HUES64 (cell line): Measurements from ENCODE around the gene RIGI.
A peak's percentile ranks its signal among the peaks of the same experiment; 100 is the strongest.
"Not testable (repeated sequence)": the region's sequence is repeated elsewhere in the genome, so short reads cannot be mapped to it uniquely, and the experiment has no call there.

Experiments
- H3K27ac ChIP-seq: 2 replicates; pipeline ENCODE4 v1.7.0; 2013; ENCODE audit warnings: low read depth, low read length, inconsistent platforms
- H3K27me3 ChIP-seq: 2 replicates; pipeline ENCODE4 v1.6.1; 2013; ENCODE audit warnings: mild to moderate bottlenecking, low read length; ENCODE audit not compliant: insufficient read depth
- H3K36me3 ChIP-seq: 2 replicates; pipeline ENCODE4 v1.6.1; 2013; ENCODE audit warnings: mild to moderate bottlenecking, low read length; ENCODE audit not compliant: insufficient read depth
- H3K4me1 ChIP-seq: 2 replicates; pipeline ENCODE4 v1.6.1; 2013; ENCODE audit warnings: mild to moderate bottlenecking, low read length, moderate library complexity; ENCODE audit not compliant: insufficient read depth
- H3K4me3 ChIP-seq: 2 replicates; pipeline ENCODE4 v1.5.1; 2013; ENCODE audit warnings: mild to moderate bottlenecking, low read length, moderate library complexity
- H3K9ac ChIP-seq: 2 replicates; pipeline ENCODE4 v1.6.1; 2013; ENCODE audit warnings: mild to moderate bottlenecking, low read depth, low read length
- H3K9me3 ChIP-seq: 2 replicates; pipeline ENCODE4 v1.6.1; 2013; ENCODE audit warnings: low read depth, low read length; ENCODE audit not compliant: insufficient read depth
- WGBS: fragments of 150-250, 120-280 bp; methylation state at CpG from one replicate; pipeline ENCODE4 v1.1.7; 2013; ENCODE audit warnings: missing lambda C conversion rate; 5-methylcytosine and 5-hydroxymethylcytosine counted together

RIGI gene

DNA sequence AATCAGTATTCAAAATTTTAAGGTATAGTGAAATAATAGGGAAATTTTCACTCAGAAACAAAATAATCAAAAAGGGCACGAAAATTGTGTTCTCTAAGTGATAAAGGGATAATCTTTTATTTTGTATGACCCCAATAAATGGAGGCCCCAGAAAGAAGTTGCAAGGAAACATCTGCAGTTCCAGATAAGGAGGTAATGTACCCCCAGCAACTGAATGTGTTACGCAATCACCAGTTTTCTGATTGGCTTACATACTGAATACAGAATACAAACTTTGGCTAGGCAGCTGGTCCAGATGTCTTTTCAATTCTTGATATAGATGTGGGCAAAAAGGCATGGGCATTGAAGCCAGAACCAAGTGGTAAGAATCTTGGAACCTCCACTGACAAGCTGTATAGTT is 28.1 kb upstream of the RIGI start:
- no peak overlapping the region for H3K4me3 ChIP-seq
- no peak overlapping the region for H3K27ac ChIP-seq
- 83% methylated on average over 2 of the region's 2 CpGs for WGBS

DNA sequence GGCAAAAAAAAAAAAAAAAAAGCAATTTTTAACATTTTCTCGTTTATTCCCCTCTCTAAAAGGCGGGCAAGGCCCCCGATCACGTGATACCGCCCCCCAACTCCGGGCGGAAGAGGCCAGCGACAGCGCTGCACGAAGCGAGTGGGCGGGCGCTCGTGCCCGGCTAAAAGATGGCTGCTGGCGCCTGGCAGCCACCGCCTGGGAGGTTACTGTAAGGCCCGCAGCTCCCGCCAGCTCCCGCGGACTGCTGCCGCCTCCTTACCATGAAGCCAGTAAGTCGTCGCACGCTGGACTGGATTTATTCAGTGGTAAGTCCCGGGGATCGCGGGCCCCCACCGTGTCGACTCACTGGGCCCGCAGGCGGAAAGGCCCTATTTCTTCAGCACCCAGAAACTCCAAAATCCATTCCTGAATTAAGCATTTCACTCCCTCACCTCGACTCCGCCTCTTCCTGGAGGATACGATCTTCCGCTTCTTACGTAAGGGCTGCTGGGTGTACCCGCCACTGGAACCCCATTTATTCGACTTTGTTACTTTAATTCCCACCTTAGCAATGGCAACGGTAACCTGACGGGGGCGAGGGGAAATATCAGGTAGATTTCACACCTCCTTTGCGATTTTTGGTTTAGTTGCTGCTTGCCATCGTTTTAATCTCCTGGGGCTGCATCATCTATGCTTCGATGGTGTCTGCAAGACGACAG is 26.3 kb upstream of the RIGI start, which contains the start of the genes SMIM27 and TOPORS:
SMIM27 (plus strand) TSS at position 156 of the 701 bp plus-strand sequence; CDS start at position 264, 108 bp downstream.
TOPORS (minus strand) TSS at position 415 of the 701 bp plus-strand sequence; CDS start at position 265, 150 bp downstream.
- Histone ChIP-seq H3K9me3 (no peaks in the 10 kb centered on the region), H3K36me3 (peaks cover 6% of the 10 kb centered on the region; the same call in 1 of the 2 replicates), H3K27ac (peak within 1 kb of the TSS; percentile 98), H3K27me3 (no peaks in the 10 kb centered on the region), H3K9ac (peak within 1 kb of the TSS; percentile 96), H3K4me1 (peaks cover 7% of the 10 kb centered on the region; the same call in 1 of the 2 replicates), H3K4me3 (peak within 1 kb of the TSS; percentile 86)
- WGBS = under 1% methylated on average over 46 of the region's 46 CpGs

More for the DNA sequence above, 28.1 kb upstream of the RIGI start:
- H3K4me1 ChIP-seq = peaks cover 7% of the 10 kb centered on the region; the same call in 1 of the 2 replicates
- no peaks in the 10 kb centered on the region for H3K9me3 ChIP-seq
- H3K9ac ChIP-seq = no peak overlapping the region
- H3K27me3 ChIP-seq = no peaks in the 10 kb centered on the region
- peaks cover 4% of the 10 kb centered on the region; the same call in 1 of the 2 replicates for H3K36me3 ChIP-seq

DNA sequence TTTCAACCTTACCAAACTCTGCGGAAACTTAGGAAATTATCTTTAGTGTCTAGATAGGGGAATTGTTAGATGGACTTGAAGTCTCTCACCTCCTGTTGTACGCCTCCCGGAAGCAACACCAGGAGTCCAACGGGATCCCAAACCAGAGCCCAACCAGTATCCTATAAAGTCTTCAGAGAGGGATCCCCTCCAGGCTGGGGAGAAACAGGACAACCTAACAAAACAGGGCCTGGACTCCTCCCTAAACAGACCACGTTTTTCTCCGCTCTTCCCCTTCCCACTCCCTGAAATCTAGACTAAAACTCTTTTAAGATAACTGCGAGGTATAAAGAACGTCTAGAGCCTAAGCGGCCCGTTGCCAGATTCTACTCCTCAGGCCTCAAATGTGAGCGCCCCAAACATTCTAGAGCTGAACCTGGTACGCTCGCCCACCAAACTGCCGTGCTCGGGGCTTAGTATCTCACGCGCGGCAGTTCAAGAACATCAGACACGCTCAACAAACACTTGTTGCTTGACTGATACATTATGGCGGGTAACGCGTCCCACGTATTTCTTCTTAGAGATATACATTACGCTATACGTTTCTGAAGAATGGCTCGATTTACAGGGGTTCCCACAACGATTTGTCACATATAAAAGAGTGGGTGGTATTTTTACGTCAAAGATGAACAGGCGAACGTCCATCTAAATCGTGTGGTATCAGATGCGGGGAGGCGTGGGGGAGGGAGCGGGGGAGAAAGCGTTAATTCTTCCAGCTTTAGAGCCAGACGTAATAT is 25.5 kb upstream of the RIGI start:
- no peaks in the 10 kb centered on the region for H3K9me3 ChIP-seq
- peak overlapping the region; percentile 98 for H3K27ac ChIP-seq
- under 1% methylated on average over 35 of the region's 36 CpGs for WGBS
- peaks cover 7% of the 10 kb centered on the region; the same call in 1 of the 2 replicates for H3K4me1 ChIP-seq
- H3K36me3 ChIP-seq = peaks cover 9% of the 10 kb centered on the region
- peak overlapping the region; percentile 86 for H3K4me3 ChIP-seq
- H3K9ac ChIP-seq = peak overlapping the region; percentile 96
- H3K27me3 ChIP-seq = no peaks in the 10 kb centered on the region

DNA sequence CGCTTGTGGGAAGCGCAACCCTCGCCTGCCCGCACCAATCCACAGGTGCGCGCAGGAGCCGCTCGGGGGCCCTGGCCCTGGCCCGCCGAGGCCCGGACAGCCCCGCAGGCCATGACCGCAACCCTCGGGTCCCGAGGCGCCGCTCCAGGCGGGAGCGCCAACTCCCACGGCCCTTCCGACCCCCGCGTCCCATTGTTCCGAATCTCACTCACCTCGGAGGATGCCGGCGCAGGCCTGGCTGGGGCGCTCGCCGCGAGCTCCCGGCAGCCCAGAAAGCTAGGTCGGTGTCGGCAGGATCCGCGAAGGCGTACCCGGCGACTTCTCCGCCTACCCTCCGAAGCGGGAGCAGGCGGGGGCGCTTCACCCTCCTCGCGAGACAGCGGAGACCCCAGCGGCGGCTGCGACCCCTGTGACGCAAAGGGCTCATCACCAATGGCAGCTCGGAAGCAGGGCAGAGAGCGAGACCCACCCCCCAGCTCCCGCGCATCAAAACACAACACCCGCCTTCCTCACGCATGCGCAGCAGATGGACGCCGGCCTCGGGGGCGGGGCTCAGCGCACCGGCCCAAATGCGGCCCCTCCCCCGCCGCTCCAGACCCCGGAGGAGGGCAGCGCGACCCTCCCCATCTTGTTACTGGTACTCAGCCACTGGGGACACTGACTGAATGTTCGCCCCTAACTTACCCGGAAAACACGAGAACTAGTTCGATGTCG is 24.7 kb upstream of the RIGI start:
- Histone ChIP-seq H3K4me3 (peak overlapping the region; percentile 86), H3K4me1 (peaks cover 7% of the 10 kb centered on the region; the same call in 1 of the 2 replicates)
- WGBS = under 1% methylated on average over 75 of the region's 75 CpGs

DNA sequence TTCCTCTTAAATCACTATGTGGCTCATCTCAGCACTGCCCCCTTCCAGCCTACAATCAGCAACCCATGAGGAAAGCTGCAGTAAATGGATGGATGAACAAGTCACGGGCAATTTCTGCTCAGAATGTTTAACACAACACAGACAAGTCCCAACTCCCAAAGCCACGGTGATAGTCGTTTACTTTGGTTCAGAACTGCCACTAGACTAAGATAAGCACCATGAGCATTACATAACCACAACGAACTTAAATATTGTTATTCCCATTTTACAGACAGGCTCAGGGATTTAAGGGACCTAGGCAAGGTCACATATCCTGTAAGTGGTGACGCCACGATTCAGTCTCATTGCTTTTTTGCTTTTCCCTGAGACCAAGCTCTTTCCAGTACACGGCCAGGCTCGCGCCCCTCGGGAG is 24.2 kb upstream of the RIGI start:
- 2% methylated on average over 10 of the region's 10 CpGs for WGBS
- Histone ChIP-seq H3K9me3 (no peaks in the 10 kb centered on the region), H3K27ac (peak overlapping the region; percentile 91), H3K4me1 (peaks cover 7% of the 10 kb centered on the region; the same call in 1 of the 2 replicates), H3K27me3 (no peaks in the 10 kb centered on the region), H3K4me3 (peak overlapping the region; percentile 86), H3K36me3 (peaks cover 11% of the 10 kb centered on the region), H3K9ac (peak overlapping the region; percentile 90)

More for the DNA sequence above, 24.7 kb upstream of the RIGI start:
- Histone ChIP-seq H3K36me3 (peaks cover 11% of the 10 kb centered on the region), H3K27ac (peak overlapping the region; percentile 98), H3K9ac (peak overlapping the region; percentile 96), H3K9me3 (no peaks in the 10 kb centered on the region), H3K27me3 (no peaks in the 10 kb centered on the region)

GRCh38 chr9:32548213-32548612 is 22.2 kb upstream of the RIGI start:
- WGBS = 96% methylated on average over 20 of the region's 20 CpGs
- H3K9me3 ChIP-seq, H3K9ac ChIP-seq, H3K4me3 ChIP-seq, H3K27me3 ChIP-seq, H3K4me1 ChIP-seq, H3K27ac ChIP-seq: not testable (repeated sequence)
- peaks cover 24% of the 10 kb centered on the region for H3K36me3 ChIP-seq

GRCh38 chr9:32545884-32546283 is 19.9 kb upstream of the RIGI start:
- no peak overlapping the region for H3K4me3 ChIP-seq
- no peak overlapping the region for H3K27ac ChIP-seq
- WGBS = 100% methylated on average over 1 of the region's 1 CpG
- peaks cover 5% of the 10 kb centered on the region; the same call in 1 of the 2 replicates for H3K4me1 ChIP-seq
- H3K27me3 ChIP-seq = no peaks in the 10 kb centered on the region
- peaks cover 47% of the 10 kb centered on the region for H3K36me3 ChIP-seq
- no peak overlapping the region for H3K9ac ChIP-seq
- no peaks in the 10 kb centered on the region for H3K9me3 ChIP-seq

DNA sequence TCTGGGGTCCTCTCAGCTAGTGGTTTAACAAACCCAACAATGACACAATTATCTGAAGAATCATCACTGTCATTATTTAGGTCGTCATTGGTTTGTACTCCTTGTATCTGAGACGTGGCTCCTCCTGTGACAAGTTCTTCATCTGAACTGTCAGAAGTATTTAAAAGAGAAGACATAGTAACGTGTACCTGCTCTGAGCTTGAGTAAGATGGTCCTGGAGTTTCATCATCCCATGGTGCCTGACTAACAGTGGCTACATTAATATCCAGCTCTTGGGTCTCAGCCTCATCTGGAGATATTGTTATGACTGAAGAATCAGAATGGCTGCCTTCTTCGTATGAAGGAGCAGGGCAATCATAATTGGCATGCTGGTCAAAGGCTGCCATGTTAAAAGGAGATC is 17.1 kb upstream of the RIGI start:
- no peak overlapping the region for H3K4me3 ChIP-seq
- no peak overlapping the region for H3K27ac ChIP-seq
- no peaks in the 10 kb centered on the region for H3K9me3 ChIP-seq
- H3K27me3 ChIP-seq = no peaks in the 10 kb centered on the region
- WGBS = 96% methylated on average over 4 of the region's 4 CpGs
- H3K4me1 ChIP-seq = no peaks in the 10 kb centered on the region
- H3K9ac ChIP-seq = no peak overlapping the region
- H3K36me3 ChIP-seq = peaks cover 51% of the 10 kb centered on the region

DNA sequence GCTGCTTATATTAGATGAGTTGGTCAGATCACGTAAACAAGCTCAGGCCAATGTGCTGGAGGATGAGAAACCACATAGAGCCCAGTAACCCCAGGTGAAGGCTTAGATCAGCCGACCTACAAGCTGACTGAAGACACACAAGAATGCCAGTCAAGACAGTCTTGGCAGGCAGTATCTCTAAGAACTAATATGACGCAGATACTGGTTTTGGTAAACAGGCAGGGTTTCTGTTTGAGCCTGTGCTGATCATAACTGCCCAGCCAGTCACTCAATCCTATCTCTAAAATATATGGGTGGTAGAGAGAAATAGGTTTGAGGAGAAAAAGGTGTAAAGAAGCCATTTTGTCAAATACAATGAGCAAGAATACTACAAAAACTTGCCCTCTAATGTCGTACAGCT is 7.8 kb upstream of the RIGI start:
- no peak overlapping the region for H3K9ac ChIP-seq
- 92% methylated on average over 4 of the region's 4 CpGs for WGBS
- no peak overlapping the region for H3K4me3 ChIP-seq

DNA sequence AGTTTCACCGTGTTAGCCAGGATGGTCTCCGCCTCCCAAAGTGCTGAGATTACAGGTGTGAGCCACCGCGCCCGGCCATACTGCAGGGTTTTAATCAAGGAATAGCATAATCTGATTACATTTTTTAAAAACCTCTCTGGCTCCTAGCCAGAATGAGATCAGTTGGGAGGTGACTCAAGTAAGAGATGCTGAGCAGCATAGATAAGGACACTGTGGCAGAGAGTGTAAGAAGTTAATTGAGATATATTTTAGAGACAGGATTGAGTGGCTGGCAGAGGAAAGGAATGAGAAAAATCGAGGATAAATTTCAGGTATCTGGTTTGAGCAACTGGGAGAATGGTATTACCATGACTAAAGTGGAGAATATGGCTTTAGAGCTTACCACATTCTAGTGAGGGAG is 7.3 kb upstream of the RIGI start:
- H3K4me3 ChIP-seq = no peak overlapping the region
- no peak overlapping the region for H3K9ac ChIP-seq
- H3K4me1 ChIP-seq = no peaks in the 10 kb centered on the region
- H3K27ac ChIP-seq = no peak overlapping the region
- no peaks in the 10 kb centered on the region for H3K36me3 ChIP-seq
- WGBS = 94% methylated on average over 6 of the region's 6 CpGs
- H3K27me3 ChIP-seq = no peaks in the 10 kb centered on the region
- H3K9me3 ChIP-seq = no peaks in the 10 kb centered on the region

More for the DNA sequence above, 7.8 kb upstream of the RIGI start:
- no peaks in the 10 kb centered on the region for H3K36me3 ChIP-seq
- H3K27ac ChIP-seq = no peak overlapping the region
- H3K9me3 ChIP-seq = no peaks in the 10 kb centered on the region
- H3K27me3 ChIP-seq = no peaks in the 10 kb centered on the region
- no peaks in the 10 kb centered on the region for H3K4me1 ChIP-seq
